HepG2 (cell line): ENCODE results near the gene ING2. TPM values are rescaled to one million over a fixed set of nuclear protein-coding genes. Genes with fewer than 3 reads are reported as not detected.

Experiments
- ATAC-seq: fragments of 200-7000 bp; cut with Tn5 transposase; 3 replicates; pipeline ENCODE4 v1.9.1; 2020; ENCODE audit warnings: mild to moderate bottlenecking, moderate library complexity
- BruUV-seq: library from RNA; stranded (reverse); fragments of 400-500 nt; replicated peaks from 2 replicates; lab custom pipeline; 2021; lab: Mats Ljungman, UMichigan
- CTCF ChIA-PET: fragments of 300-600 bp; formaldehyde crosslinking; extraction: SDS; loops from one replicate; lab custom pipeline; 2021; ENCODE audit warnings: low total read pairs, inconsistent platforms, low intra/inter-chr PET ratio; lab: Yijun Ruan, JAX
- POLR2A ChIA-PET: fragments of 350-600 bp; sonication (Branson Sonifier 250); formaldehyde crosslinking; loops from one replicate; lab custom pipeline; 2020; ENCODE audit warnings: antibody characterized with exemption, inconsistent platforms; lab: Yijun Ruan, JAX
- DNase-seq: peaks from one replicate; pipeline ENCODE4 v3.0.0-alpha.2; 2015; ENCODE audit warnings: low spot score
- FAIRE-seq: peaks from 3 replicates; lab custom pipeline; 2011; peaks lifted over from hg19 to GRCh38; lab: Jason Lieb, UNC
- H2AFZ ChIP-seq: one replicate; pipeline ENCODE4 v1.6.1; 2011; ENCODE audit warnings: low read length, inconsistent platforms
- H3K27ac ChIP-seq: fragments of 300-600 bp; 3 replicates; pipeline ENCODE4 v1.8.0; 2011; ENCODE audit warnings: mixed run types, mild to moderate bottlenecking, mixed read lengths, low read length, inconsistent platforms; ENCODE audit not compliant: insufficient read depth; ENCODE audit errors: extremely low read length
- H3K27me3 ChIP-seq, 2 experiments: fragments of 200-600 bp in 1 of 2; 2 replicates in 1 of 2; 3 replicates in 1 of 2; pipeline versions ENCODE4 v1.6.0 to v1.8.0; 2011; ENCODE audit warnings: low read length in 2 of 2, mild to moderate bottlenecking in 2 of 2, moderate library complexity in 2 of 2, inconsistent platforms in 1 of 2; ENCODE audit not compliant: insufficient read depth in 2 of 2, control insufficient read depth in 1 of 2
- H3K36me3 ChIP-seq, 2 experiments: fragments of 200-600 bp in 1 of 2; replicated peaks in 1 of 2; 2 replicates in 1 of 2; 3 replicates in 1 of 2; pipeline versions ENCODE4 v1.5.1 to v1.8.0; 2011; ENCODE audit warnings: low read length in 2 of 2, inconsistent platforms in 1 of 2; ENCODE audit not compliant: insufficient read depth in 2 of 2, control insufficient read depth in 1 of 2
- H3K4me1 ChIP-seq: 2 replicates; pipeline ENCODE4 v1.5.1; 2012; ENCODE audit warnings: low read length, inconsistent platforms; ENCODE audit not compliant: insufficient read depth
- H3K4me2 ChIP-seq: 2 replicates; pipeline ENCODE4 v1.6.0; 2011; ENCODE audit warnings: low read depth, low read length, inconsistent platforms
- H3K4me3 ChIP-seq, 3 experiments: fragments of 200-600 bp in 1 of 3; sonication (generic), shearing (Covaris generic) in 1 of 3; replicated peaks in 1 of 3; 2 replicates each; pipeline ENCODE4 v1.5.1; 2011 to 2016; ENCODE audit warnings: low read length in 3 of 3, inconsistent platforms in 2 of 3, low read depth in 2 of 3, mild to moderate bottlenecking in 2 of 3, control low read depth in 1 of 3, mixed read lengths in 1 of 3; ENCODE audit not compliant: insufficient read depth in 1 of 3
- H3K79me2 ChIP-seq: one replicate; pipeline ENCODE4 v1.6.1; 2011; ENCODE audit warnings: low read length, inconsistent platforms; ENCODE audit not compliant: insufficient read depth
- H3K9ac ChIP-seq: 2 replicates; pipeline ENCODE4 v1.6.0; 2011; ENCODE audit warnings: mild to moderate bottlenecking, low read depth, low read length, inconsistent platforms; ENCODE audit not compliant: insufficient read depth
- H3K9me3 ChIP-seq: 2 replicates; pipeline ENCODE4 v1.5.1; 2012; ENCODE audit warnings: mild to moderate bottlenecking, low read length
- H4K20me1 ChIP-seq: 2 replicates; pipeline ENCODE4 v1.6.0; 2011; ENCODE audit warnings: inconsistent platforms, mild to moderate bottlenecking, low read length, moderate library complexity; ENCODE audit not compliant: insufficient read depth
- FOXK1 ChIP-seq: sonication (generic); formaldehyde crosslinking; IDR thresholded peaks from 2 replicates; pipeline ENCODE4 v1.4.0; 2020; ENCODE audit warnings: low read depth, missing genetic modification reagents, borderline replicate concordance
- MED8 ChIP-seq: sonication (generic); formaldehyde crosslinking; IDR thresholded peaks from 2 replicates; pipeline ENCODE4 v1.8.1; 2023; ENCODE audit warnings: mild to moderate bottlenecking, missing genetic modification reagents; ENCODE audit not compliant: insufficient replicate concordance
- PHF8 ChIP-seq: sonication (generic); formaldehyde crosslinking; IDR thresholded peaks from 2 replicates; pipeline ENCODE4 v1.5.0; 2020; ENCODE audit warnings: missing genetic modification reagents
- SMYD3 ChIP-seq: sonication (generic); formaldehyde crosslinking; IDR thresholded peaks from 2 replicates; pipeline ENCODE4 v1.8.1; 2023; ENCODE audit warnings: mild to moderate bottlenecking, missing genetic modification reagents
- ZNF709 ChIP-seq: sonication (generic); formaldehyde crosslinking; IDR thresholded peaks from 2 replicates; pipeline ENCODE4 v1.5.0; 2020; ENCODE audit warnings: mild to moderate bottlenecking, missing genetic modification reagents
- WGBS: methylation state at CpG from one replicate; pipeline ENCODE4 v1.1.6; 2017; ENCODE audit warnings: low lambda C conversion rate; 5-methylcytosine and 5-hydroxymethylcytosine counted together
- in situ Hi-C: cut with HindIII; loops from 2 replicates; pipeline ENCODE4 v1.10.0; 2017; ENCODE audit warnings: low pct_unique_long_range_greater_than_20kb; ENCODE audit not compliant: extremely low pct_ligation_motif_present
- intact Hi-C: fragments of 100-400 bp; cut with micrococcal nuclease; formaldehyde crosslinking; loops from one replicate; pipeline ENCODE4 v1.10.0; 2022; ENCODE audit not compliant: unreplicated experiment
- polyA plus RNA-seq, 8 experiments: library from polyadenylated mRNA; depleted of rRNA in 3 of 8; stranded (reverse) in 7 of 8; unstranded in 1 of 8; fragments of >200 nt; fragmentation: Illumina TruSeq in 4 of 8; extraction: Trizol in 4 of 8; gene quantifications; 2 replicates each; pipeline versions ENCODE4 v1.2.1 to v1.2.3, GENCODE V29; 2011 to 2016; ENCODE audit warnings: low read depth in 4 of 8, missing spikeins in 1 of 8, mixed read lengths in 1 of 8; ENCODE audit not compliant: insufficient read depth in 1 of 8
- total RNA-seq, 5 experiments: library from RNA; depleted of rRNA; stranded (reverse); fragments of >200 nt; fragmentation: Illumina TruSeq; extraction: Trizol; gene quantifications; 2 replicates each; pipeline ENCODE4 v1.2.3, GENCODE V29; 2016; ENCODE audit warnings: low read depth in 1 of 5

ING2 gene
- total and polyA plus RNA-seq, 2 of the 13 experiments (the other 11 are each of a cell fraction or from before 2014, with no cell fraction given): 6.6 to 12.4 TPM

- Histone ChIP-seq H3K4me3 (no peak overlapping the region), H3K4me1 (peaks cover 2% of the 10 kb centered on the region; the same call in 1 of the 2 replicates), H3K9me3 (no peaks in the 10 kb centered on the region), H3K27ac (no peak overlapping the region), H3K79me2 (no peaks in the 10 kb centered on the region), H2AFZ (no peak overlapping the region), H3K9ac (no peak overlapping the region), H3K36me3 (no peaks in the 10 kb centered on the region), H4K20me1 (no peaks in the 10 kb centered on the region), H3K27me3 (no peaks in the 10 kb centered on the region), H3K4me2 (no peak overlapping the region)
- in situ Hi-C loops (no loop called here), intact Hi-C loops (no loop called here)
- FAIRE-seq (no peak), DNase-seq (no peak), ATAC-seq (no peak)
- TF ChIP-seq SMYD3: no peak
- TF ChIP-seq ZNF709 (CRISPR knock-in tag): no peak
- TF ChIP-seq MED8: no peak
- ChIA-PET POLR2A (no interaction called here), CTCF (no interaction called here)
- 52% methylated on average over 3 of the region's 3 CpGs for WGBS
- BruUV-seq: no TSS peak
These were observed 12.9 kb downstream of the ING2 start for GRCh38 chr4:183517781-183518180.

- no peaks in the 10 kb centered on the region for H3K36me3 ChIP-seq
- H3K9me3 ChIP-seq: no peaks in the 10 kb centered on the region
- H3K4me2 ChIP-seq: no peak overlapping the region
- WGBS: 39% methylated on average over 4 of the region's 4 CpGs
- CTCF ChIA-PET: no interaction called here
- BruUV-seq: no TSS peak
- no peak for TF ChIP-seq PHF8
- TF ChIP-seq FOXK1: no peak
- TF ChIP-seq, all 625 proteins: peak for 0
- Histone ChIP-seq H4K20me1 (no peaks in the 10 kb centered on the region), H3K4me1 (peaks cover 8% of the 10 kb centered on the region; the same call in 1 of the 2 replicates), H3K79me2 (no peaks in the 10 kb centered on the region), H2AFZ (no peak overlapping the region), H3K4me3 (no peak overlapping the region), H3K27ac (no peak overlapping the region), H3K27me3 (no peaks in the 10 kb centered on the region), H3K9ac (no peak overlapping the region)
- in situ Hi-C loops: no loop called here
- intact Hi-C loops: no loop called here
- ATAC-seq (peak; percentile 47; the same call in 1 of the 3 replicates), DNase-seq (no peak), FAIRE-seq (no peak)
- POLR2A ChIA-PET: no interaction called here
These were observed 18.0 kb downstream of the ING2 start for GRCh38 chr4:183522821-183523220.
